Heart left ventricle (tissue), 16 donors: ENCODE data around the gene GNB1L. TPM values are rescaled to one million over a fixed set of nuclear protein-coding genes. Genes with fewer than 3 reads are reported as not detected.

Source experiments
- ATAC-seq, 4 donors: fragments of 200-7000 bp; cut with Tn5 transposase; one replicate each; pipeline ENCODE4 v1.9.1; 2020 to 2022; ENCODE audit warnings: moderate library complexity in 4 of 4, mild to moderate bottlenecking in 3 of 4, moderate number of reproducible peaks in 1 of 4
- DNase-seq, 5 donors: peaks; one replicate each; pipeline ENCODE4 v3.0.0-alpha.2; 2020
- H3K27ac ChIP-seq, 12 donors: fragments of 200-600 bp; sonication (generic) in 4 of 12; one replicate each; pipeline versions ENCODE4 v1.5.0 to v1.8.0; 2016 to 2022; ENCODE audit warnings: mild to moderate bottlenecking in 2 of 12
- H3K27me3 ChIP-seq, 9 donors: fragments of 200-600 bp; sonication (generic) in 2 of 9; one replicate each; pipeline versions ENCODE4 v1.5.1 to v1.8.0; 2016 to 2022; ENCODE audit warnings: mild to moderate bottlenecking in 3 of 9
- H3K36me3 ChIP-seq, 9 donors: fragments of 200-600 bp; sonication (generic) in 2 of 9; one replicate each; pipeline versions ENCODE4 v1.5.0 to v1.8.0; 2018 to 2022; ENCODE audit warnings: mild to moderate bottlenecking in 2 of 9
- H3K4me1 ChIP-seq, 12 donors: fragments of 200-600 bp; sonication (generic) in 4 of 12; one replicate each; pipeline versions ENCODE4 v1.5.0 to v1.8.0; 2016 to 2022; ENCODE audit warnings: mild to moderate bottlenecking in 3 of 12
- H3K4me3 ChIP-seq, 12 donors: fragments of 200-600 bp; sonication (generic) in 4 of 12; one replicate each; pipeline versions ENCODE4 v1.5.0 to v1.8.0; 2017 to 2022; ENCODE audit warnings: mild to moderate bottlenecking in 9 of 12, moderate library complexity in 4 of 12
- H3K9me3 ChIP-seq, 12 donors: fragments of 200-600 bp; sonication (generic) in 4 of 12; one replicate each; pipeline versions ENCODE4 v1.5.0 to v1.8.0; 2016 to 2022; ENCODE audit warnings: mild to moderate bottlenecking in 1 of 12
- CTCF ChIP-seq, 12 donors: fragments of 200-600 bp; sonication (generic) in 4 of 12; IDR thresholded peaks; one replicate each; pipeline versions ENCODE4 v1.5.0 to v1.8.0; 2018 to 2022; ENCODE audit warnings: antibody characterized with exemption in 12 of 12, mild to moderate bottlenecking in 5 of 12
- POLR2A ChIP-seq, 2 donors: fragments of 450-650 bp; IDR thresholded peaks; one replicate each; pipeline ENCODE4 v1.6.1; 2017; ENCODE audit warnings: antibody characterized with exemption in 2 of 2, mild to moderate bottlenecking in 2 of 2, moderate library complexity in 2 of 2
- WGBS, 4 donors: extraction: QIAGEN DNeasy Blood & Tissue Kit in 2 of 4; methylation state at CpG; one replicate each; pipeline versions ENCODE4 v1.1.5 to v1.1.7; 2013 to 2018; 5-methylcytosine and 5-hydroxymethylcytosine counted together
- intact Hi-C, 10 donors: fragments of 100-400 bp; cut with DNase I; formaldehyde crosslinking; loops; one replicate each; pipeline versions ENCODE4 v1.11.1 to v1.14.2; 2022
- polyA plus RNA-seq, 2 donors: library from polyadenylated mRNA; stranded (reverse); fragments of 200-250 nt; gene quantifications; one replicate each; pipeline ENCODE4 v1.2.3, GENCODE V29; 2013
- total RNA-seq, 9 donors: library from RNA; depleted of rRNA in 2 of 9; stranded (reverse); fragments of >200 nt in 2 of 9; fragmentation: NEBNext Ultra II Directional in 3 of 9; extraction: Animal tissue kit (Norgen Biotek cat#: 25700) in 3 of 9; gene quantifications; one replicate each; pipeline versions ENCODE4 v1.1.0 to v1.2.4, GENCODE V29; 2016 to 2023
- donor health status: ischemic (EF 13 %, LVEDD 7.1; RV severe dilation, severe dysfunction).
- donor health status: healthy with polysubstance abuse.
- donor health status: DM: no; HTN: yes; CAD: no.
- donor health status: DM: no; HTN: no; CAD: no.
- donor health status: ischemic (EF 25% LVEDD 6.9; RV normal size, moderate dysfunction).
- donor health status: ischemic (EF 25% LVEDD 5.7; RV mildly dilated, moderate dysfunction).
- donor health status: healthy.
- donor health status: DM: yes; HTN: yes; CAD: no.
- donor health status: ischemic (EF 35%, LVEDD 5.7; RV mildly dilated, moderate dysfunction).
- donor health status: nonischemic (EF 11% LVEDD 7.7; RV severe dilation, severe dysfunction).
- donor health status: DM: yes; HTN: yes; CAD: no.
- donor health status: PGD.
- donor health status: ischemic (EF 29% LVEDD 5.4; RV normal size, mild dysfunction).
- donor health status: nonischemic (EF 23%, LVEDD 6.1; RV moderate dilation, normal function).

The GNB1L gene
- total and polyA plus RNA-seq, 11 donors = 1.6 to 9.2 (median 2.4) TPM

DNA sequence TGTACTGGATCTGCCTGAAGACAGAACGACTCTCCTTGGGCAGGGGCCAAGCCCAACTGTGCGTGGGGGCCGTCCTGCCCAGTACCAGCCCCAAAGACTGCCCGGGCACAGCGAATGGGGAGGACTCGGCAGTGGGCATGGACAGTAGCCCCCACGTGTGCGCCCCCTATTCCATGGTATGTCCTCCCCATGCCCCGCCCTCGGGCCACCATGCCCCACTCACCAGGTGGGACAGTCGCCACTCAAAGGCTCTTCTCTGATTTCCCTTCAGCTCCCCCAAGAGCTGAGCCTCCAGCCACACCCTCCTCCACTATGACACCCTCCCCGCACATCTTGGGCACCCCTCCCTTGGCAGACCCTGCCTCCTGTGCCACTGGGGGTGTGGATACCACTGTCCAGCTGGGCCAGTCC lies 43.5 kb downstream of the GNB1L start:
- no peak for ATAC-seq

DNA sequence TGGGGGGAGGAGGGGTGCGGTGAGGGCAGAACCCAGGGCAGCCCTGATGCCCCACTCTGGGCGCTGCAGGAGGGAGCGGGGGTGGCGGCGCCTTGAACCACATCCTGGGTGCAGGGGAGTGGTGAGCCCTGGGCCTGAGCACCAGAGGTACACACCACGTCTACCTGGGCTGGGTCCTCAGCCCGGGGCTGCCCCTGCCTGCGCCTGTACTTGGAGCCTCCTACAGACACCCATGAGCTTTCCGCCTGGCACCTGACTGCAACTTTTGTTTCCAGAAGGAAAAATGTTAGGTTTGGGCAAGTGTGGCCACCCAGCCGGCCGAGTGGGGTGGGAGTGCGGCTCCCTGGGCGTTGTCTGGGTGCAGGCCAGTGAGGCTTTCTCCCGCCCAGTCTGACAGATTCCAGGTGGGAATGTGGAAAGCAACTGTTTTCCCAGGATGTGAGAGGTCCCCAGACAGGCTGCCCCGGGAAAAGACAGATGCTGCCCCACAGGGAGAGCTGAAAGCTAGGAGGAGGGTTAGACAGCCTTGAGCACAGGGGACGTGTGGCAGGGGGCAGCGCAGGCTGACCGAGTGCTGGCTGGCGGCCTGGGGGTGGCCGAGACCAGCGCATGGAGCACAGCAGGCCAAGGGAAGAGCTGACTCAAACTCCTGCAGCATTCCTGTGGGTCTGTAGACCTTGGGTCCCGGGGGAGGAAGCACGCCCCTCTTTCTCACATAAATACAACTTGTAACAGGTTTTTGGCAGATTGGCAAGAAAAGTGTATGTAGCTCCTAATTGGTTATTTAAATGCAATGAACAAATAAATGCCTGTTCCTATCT lies 44.1 kb downstream of the GNB1L start:
- Histone ChIP-seq H3K4me3 (no peak overlapping the region), H3K27ac (no peak overlapping the region), H3K4me1 (peaks cover 0 to 6% (median 0%) of the 10 kb centered on the region in 12 donors), H3K9me3 (no peaks in the 10 kb centered on the region), H3K27me3 (no peaks in the 10 kb centered on the region), H3K36me3 (no peaks in the 10 kb centered on the region)
- intact Hi-C loops = no loop called here
- no peak for TF ChIP-seq CTCF (IDR thresholded peaks at IDR 0.05)
- TF ChIP-seq POLR2A (IDR thresholded peaks at IDR 0.05) = no peak
- WGBS, 4 donors = 88 to 91% (median 90%) methylated on average over 22 to 23 of the region's 23 CpGs
- ATAC-seq = no peak
- peak in 2 of 5 donors; percentile 11 to 55 for DNase-seq

More for the DNA sequence above, 43.5 kb downstream of the GNB1L start:
- DNase-seq = no peak
- TF ChIP-seq CTCF (IDR thresholded peaks at IDR 0.05) (no peak), POLR2A (IDR thresholded peaks at IDR 0.05) (no peak)
- 88 to 93% (median 93%) methylated on average over 12 of the region's 12 CpGs for WGBS, 4 donors
- peaks cover 0 to 6% (median 0%) of the 10 kb centered on the region in 12 donors for H3K4me1 ChIP-seq
- H3K36me3 ChIP-seq = no peaks in the 10 kb centered on the region
- no peaks in the 10 kb centered on the region for H3K9me3 ChIP-seq
- no peak overlapping the region for H3K4me3 ChIP-seq
- intact Hi-C loops = no loop called here
- no peaks in the 10 kb centered on the region for H3K27me3 ChIP-seq
- no peak overlapping the region for H3K27ac ChIP-seq

DNA sequence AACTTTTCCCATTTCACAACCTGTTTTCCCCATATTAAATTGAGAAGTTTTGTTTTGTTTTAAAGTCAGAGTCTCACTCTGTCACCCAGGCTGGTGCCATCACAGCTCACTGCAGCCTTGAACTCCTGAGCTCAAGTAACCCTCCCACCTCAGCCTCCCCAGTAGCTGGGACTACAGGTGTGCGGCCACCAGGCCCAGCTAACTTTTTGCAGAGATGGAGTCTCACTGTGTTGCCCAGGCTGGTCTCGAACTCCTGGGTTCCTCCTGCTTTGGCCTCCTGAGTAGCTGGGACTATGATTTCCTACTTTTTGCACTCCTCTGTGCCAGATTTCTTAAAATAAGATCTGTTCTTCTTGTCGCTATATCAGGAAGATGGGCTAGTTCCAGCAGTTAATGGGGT lies 44.9 kb downstream of the GNB1L start:
- Histone ChIP-seq H3K36me3 (no peaks in the 10 kb centered on the region), H3K4me3 (no peak overlapping the region), H3K9me3 (no peaks in the 10 kb centered on the region), H3K27ac (no peak overlapping the region), H3K27me3 (no peaks in the 10 kb centered on the region), H3K4me1 (peaks cover 0 to 6% (median 0%) of the 10 kb centered on the region in 12 donors)
- intact Hi-C loops = loop anchor here in 1 of 10 donors (5.0 kb wide), 1 partner anchor 43 kb away; the partner anchor contains the start of genes GNB1L and RTL10
- 89 to 100% (median 96%) methylated on average over 3 of the region's 3 CpGs for WGBS, 4 donors
- ATAC-seq (no peak), DNase-seq (no peak)
- TF ChIP-seq POLR2A (IDR thresholded peaks at IDR 0.05) = no peak
- no peak for TF ChIP-seq CTCF (IDR thresholded peaks at IDR 0.05)

- intact Hi-C loops = loop anchor here in 1 of 10 donors (5.0 kb wide), 1 partner anchor 43 kb away; the partner anchor contains the start of genes GNB1L and RTL10
- Histone ChIP-seq H3K36me3 (no peaks in the 10 kb centered on the region), H3K4me3 (no peak overlapping the region), H3K27ac (no peak overlapping the region), H3K4me1 (peaks cover 0 to 6% (median 0%) of the 10 kb centered on the region in 12 donors), H3K27me3 (no peaks in the 10 kb centered on the region), H3K9me3 (no peaks in the 10 kb centered on the region)
- ATAC-seq (peak; percentile 49 to 80 (median 68)), DNase-seq (peak in 4 of 5 donors; percentile 46 to 68 (median 58))
- TF ChIP-seq CTCF (IDR thresholded peaks at IDR 0.05) (no peak), POLR2A (IDR thresholded peaks at IDR 0.05) (no peak)
- 65 to 80% (median 71%) methylated on average over 11 of the region's 11 CpGs for WGBS, 4 donors
Measured at GRCh38 chr22:19808873-19809478, 45.7 kb downstream of the GNB1L start.
